Colon (tissue), 2 donors: Measurements from ENCODE around the gene GLTP.
"Not testable (repeated sequence)": the region's sequence is repeated elsewhere in the genome, so short reads cannot be mapped to it uniquely, and the experiment has no call there.

Experiments
- FAIRE-seq: peaks from 2 replicates; lab custom pipeline; 2012; peaks lifted over from hg19 to GRCh38; lab: Jason Lieb, UNC
- donor health status: control.
- donor health status: control.

Gene GLTP

DNA sequence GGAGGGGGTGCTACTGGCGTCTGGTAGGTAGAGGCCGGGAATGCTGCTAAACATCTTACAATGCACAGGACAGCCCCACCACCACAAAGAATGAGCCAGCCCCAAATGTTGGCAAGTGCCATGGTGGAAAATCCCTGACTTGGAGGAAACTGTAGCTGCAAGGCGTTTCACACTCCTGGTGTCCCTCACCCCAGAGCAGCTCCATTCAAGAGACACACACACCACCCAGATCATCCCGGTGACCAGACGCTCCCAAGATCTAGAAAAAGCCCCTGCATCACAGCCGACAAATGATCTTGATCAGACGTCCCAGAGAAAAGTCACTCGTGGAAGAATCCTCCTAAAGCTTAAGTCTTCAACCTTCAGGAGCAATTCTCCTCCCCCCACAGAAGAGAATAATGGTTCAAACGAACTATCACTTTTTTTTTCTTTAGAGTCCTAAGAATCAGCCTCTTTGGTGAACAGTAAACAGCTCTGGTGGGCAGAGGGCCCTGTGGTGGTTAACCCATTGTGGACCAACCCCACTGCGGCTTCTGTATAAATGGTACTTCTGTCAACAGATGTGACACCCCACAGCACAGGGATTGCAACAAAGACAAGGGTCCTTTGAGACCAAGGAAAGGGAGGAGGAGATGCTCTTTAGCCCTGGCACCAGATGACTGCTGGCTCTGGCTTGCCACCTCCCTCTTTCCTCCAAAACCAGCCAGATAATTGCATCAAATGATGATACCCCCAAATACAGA lies 2.7 kb downstream of the GLTP start:
- FAIRE-seq: no peak

- FAIRE-seq: no peak
Observed at GRCh38 chr12:109876406-109876805, 3.9 kb downstream of the GLTP start.

DNA sequence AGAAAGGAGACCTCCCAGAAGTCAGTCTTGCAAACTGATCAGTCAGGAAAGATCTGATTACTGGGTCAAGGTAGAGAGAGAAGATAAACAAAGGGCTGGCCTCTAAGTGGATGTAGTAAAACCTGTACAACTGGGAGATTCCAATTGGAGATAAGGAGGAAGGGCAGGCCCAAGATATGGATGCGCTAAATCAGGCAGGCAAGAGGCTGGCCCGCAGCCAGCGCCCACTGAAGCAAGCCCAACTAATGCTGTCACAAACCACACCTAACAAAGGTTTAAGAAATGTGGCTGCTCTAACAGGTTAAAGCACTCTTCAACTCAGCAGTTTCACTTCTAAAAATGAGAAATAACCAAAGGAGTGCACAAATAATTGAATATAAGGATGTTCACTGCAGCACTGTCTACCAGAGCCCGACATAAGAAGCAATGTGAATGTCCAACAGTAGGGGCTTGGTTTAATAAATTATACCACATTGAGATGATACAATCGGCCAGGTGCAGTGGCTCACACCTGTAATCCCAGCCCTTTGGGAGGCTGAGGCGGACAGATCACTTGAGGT lies 4.7 kb downstream of the GLTP start:
- FAIRE-seq: no peak

DNA sequence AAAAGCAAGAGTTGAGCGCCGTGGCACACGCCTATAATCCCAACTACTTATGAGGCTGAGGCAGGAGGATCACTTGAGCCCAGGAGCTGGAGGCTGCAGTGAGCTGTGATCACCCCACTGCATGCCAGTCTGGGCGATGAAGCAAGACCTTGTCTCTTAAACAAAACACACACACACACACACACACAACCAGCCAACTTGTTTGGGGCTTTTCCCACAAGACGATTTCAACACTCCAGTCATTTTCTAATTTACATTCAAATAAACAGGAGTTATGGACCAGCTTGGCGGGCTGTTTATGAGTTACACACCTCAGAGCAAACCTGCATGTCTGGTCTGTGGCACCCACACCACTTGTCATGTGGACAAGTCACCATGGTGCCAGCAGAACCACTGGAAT lies 6.7 kb downstream of the GLTP start:
- no peak for FAIRE-seq

DNA sequence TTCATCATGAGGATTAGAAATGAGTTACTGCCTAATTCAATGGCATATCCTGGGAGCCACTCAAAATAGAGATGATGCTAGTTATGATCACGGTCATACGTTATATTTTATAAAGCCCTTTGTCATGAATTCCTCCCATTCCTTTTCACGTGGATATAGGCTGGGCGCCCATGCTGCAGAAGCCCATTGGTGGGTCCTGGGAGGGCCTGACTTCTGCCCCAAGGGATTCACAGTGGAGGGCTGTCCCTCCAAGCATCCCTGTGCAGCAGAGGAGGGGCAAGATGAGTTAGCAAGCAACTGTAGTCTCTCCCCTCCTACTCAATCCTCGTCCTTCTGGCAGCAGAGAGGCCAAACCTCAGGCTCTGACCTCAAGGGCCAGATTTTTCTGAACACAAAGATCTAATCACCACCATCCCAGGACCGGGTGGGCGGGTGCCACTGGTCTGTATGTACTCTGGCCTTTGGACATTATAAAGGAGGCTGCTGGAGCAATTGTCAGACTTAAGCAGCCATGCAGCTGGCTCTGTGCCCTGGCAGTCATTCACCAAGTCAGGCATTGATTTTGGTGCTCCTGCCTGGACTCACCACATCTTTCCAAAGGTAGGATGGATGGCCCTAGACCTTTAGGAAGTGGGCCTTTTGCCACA lies 8.6 kb downstream of the GLTP start:
- no peak for FAIRE-seq

DNA sequence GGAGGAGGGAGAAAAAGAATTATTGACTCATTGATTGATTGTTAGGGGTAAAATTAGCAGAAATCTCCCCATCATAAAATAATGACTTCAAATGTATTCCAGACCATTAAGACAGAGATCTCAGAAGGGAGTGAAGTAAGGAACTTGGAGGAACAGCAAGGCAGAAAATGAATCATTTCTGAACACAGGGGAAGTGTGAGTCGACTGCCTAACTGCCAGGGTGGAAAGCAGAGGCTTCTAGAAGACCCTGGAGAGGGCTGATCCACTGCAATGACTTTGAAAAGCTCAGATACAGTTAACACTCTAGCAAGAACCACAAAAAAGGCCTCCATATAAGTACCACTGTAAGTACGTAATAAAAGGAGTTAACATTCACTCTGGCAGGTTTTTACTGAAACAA lies 9.7 kb downstream of the GLTP start:
- FAIRE-seq: no peak

GRCh38 chr12:109868182-109869051 lies 11.9 kb downstream of the GLTP start:
- FAIRE-seq: no peak

- FAIRE-seq: no peak
Observed at GRCh38 chr12:109864916-109865315, 15.4 kb downstream of the GLTP start.

DNA sequence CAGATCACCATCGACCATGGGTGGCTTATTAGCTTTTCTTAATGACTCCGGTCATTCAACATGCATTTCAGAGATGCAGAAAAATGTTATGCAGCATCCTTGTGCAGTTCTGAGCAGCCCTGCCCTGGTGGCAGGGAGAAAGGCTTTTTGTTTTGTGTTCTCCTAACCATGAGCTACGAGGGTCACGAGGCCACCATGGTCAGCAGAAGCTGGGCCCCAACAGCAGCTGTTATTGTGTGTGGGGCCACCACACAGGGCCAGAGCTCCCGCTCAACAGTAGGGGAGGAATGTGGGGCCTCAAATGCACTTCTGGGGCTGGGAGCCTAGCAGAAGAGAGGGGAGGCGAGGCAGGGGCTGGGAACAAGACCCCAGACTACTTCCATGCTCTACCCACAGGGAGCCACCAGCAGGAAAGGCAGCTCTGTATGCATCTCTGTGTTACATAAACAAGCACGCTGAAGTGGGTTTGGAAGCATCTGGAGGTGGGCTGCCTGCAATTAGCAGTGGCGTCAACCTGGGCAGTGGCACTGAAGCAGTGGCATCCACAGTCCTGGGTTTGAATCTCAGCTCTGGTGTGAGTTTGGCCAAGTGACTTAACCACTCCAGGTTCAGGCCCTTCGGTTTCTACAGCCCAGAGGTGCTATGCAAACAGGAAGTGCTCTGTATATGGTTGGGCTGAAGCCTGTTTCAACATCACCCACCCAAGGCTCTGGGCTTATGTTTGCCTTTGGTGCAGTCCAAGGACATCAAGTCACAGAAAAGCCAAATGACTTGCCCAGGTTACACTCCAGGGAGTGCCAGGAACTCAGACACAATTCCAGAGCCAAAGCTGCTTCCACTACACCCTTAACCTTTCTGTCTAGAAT lies 16.3 kb downstream of the GLTP start:
- FAIRE-seq: no peak

GRCh38 chr12:109862491-109862890 lies 17.9 kb downstream of the GLTP start:
- not testable (repeated sequence) for FAIRE-seq

- FAIRE-seq: no peak
Observed at GRCh38 chr12:109861689-109862314, 18.5 kb downstream of the GLTP start.

DNA sequence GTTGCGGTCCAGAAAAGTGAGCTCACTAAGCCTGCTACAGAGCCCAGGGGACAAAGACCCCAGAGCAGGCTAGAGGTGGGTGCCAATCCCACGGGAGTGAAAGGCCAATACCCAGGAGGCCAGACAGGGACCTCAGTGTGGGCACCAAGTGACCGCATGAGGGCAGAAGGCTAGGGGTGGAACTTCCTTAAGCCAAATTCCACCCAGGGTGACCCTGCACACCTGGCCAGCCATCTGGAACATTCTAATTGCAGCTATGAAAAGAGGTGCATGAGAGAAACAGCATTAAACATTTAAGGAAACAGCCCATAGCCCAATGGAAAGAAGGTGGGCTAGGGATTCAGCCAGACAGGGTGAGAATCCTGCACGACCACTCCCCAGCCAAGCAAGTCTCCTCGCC lies 19.4 kb downstream of the GLTP start:
- no peak for FAIRE-seq

- no peak for FAIRE-seq
Observed at GRCh38 chr12:109858764-109859163, 21.6 kb downstream of the GLTP start.

DNA sequence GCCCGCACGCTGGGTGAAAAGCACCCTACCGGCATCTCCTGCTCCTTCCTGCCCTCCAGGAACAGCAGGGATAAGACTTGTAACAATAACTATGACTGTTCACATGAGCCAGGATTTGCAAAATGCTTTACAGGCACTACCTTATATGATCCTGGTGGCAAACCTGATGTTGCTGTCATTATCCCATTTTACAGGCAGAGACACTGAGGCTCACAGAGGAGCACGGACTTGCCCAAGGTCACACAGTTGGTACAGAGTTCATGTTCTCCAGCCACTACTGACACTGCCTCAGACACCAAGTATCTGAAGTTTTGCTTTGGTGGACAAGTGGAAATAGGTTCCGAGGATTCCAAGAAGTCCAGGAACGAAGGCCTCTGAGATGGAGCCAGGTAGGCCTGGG lies 22.6 kb downstream of the GLTP start:
- FAIRE-seq: no peak

DNA sequence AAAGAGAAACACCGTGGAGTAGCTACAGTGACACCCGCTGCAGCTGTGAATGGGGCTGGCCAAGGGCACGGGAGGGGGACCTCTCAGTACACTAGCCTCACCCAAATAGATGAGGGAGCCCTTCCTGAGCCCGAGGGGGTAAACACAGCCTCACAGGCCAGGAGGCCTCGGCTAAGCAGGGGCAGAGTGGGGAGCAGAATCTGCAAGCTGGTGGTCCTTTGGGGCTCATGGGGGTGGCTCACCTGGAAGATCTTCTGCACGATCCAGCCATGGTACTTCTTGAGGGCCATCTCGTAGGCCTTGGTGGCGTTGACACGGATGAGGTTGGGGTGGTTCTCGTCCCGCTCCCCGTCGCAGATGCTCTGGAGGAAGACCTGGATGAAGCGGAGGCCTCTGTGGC lies 25.0 kb downstream of the GLTP start:
- FAIRE-seq: no peak

GRCh38 chr12:109850518-109850917 lies 29.8 kb downstream of the GLTP start:
- FAIRE-seq: not testable (repeated sequence)

DNA sequence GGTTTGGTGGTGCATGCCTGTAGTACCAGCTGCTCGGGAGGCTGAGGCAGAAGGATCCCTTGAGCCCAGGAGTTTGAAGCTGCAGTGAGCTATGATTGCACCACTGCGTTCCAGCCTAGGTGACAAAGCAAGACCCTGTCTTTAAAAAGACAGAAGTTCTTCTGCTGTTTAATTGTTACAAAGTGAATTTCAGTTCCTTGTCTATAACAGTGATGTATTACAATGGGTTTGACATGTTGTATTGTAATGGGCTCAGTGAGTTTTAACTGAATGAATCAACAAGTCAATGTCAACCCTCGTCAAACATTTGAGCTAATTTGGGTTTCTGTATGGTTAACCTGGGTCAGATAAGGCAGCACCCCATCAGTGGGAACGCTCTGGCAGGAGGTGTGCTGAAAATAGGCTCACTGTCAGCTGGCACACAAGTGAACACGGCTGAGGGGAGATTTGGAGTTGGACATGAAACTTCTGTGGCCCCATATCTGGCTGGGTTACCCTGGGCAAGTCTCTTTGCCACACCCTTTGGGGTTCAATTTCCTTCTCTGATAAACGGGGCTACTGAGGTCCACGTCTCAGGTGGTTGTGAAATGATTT lies 33.1 kb downstream of the GLTP start:
- no peak for FAIRE-seq

- no peak for FAIRE-seq
Observed at GRCh38 chr12:109845824-109846205, 34.5 kb downstream of the GLTP start.

- no peak for FAIRE-seq
Observed at GRCh38 chr12:109844983-109845823, 35.1 kb downstream of the GLTP start.

DNA sequence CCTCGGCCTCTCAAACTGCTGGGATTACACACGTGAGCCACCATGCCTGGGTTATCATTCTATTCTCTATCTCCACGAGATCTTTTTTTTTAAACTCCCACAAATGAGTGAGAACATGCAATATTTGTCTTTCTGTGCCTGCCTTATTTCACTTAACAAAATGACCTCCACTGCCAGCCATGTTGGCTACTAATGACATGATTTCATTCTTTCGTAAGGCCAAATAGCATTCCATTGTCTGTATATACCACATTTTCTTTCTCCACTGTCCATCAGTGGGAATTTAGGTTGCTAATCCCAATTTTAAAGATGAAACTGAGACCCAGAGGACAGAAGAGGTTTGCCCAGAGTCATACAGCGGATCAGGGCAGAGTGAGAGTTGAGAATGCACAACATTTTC lies 36.2 kb downstream of the GLTP start:
- no peak for FAIRE-seq
